SK-N-SH (cell line): Measurements from ENCODE around the gene STIM1.
A peak's percentile ranks its signal among the peaks of the same experiment; 100 is the strongest.

Experiments
- CTCF ChIP-seq: fragments of 200-600 bp; sonication (generic); IDR thresholded peaks from 2 replicates; pipeline ENCODE4 v1.6.1; 2017; ENCODE audit warnings: antibody characterized with exemption, mild to moderate bottlenecking, moderate library complexity
- EP300 ChIP-seq, 2 experiments: IDR thresholded peaks; 2 replicates each; pipeline versions ENCODE4 v1.4.0 to v1.6.1; 2012; ENCODE audit warnings: borderline replicate concordance in 1 of 2, low read depth in 1 of 2, low read length in 1 of 2
- FOXM1 ChIP-seq: IDR thresholded peaks from 2 replicates; pipeline ENCODE4 v1.4.0; 2012; ENCODE audit warnings: low read depth, mild to moderate bottlenecking
- NFIC ChIP-seq: IDR thresholded peaks from 2 replicates; pipeline ENCODE4 v1.4.0; 2012; ENCODE audit warnings: borderline replicate concordance
- POLR2AphosphoS5 ChIP-seq: IDR thresholded peaks from 2 replicates; pipeline ENCODE4 v1.6.1; 2012; ENCODE audit warnings: low read depth, low read length
- RAD21 ChIP-seq: IDR thresholded peaks from 2 replicates; pipeline ENCODE4 v1.6.1; 2012; ENCODE audit warnings: mild to moderate bottlenecking, low read length
- SIN3A ChIP-seq: IDR thresholded peaks from 2 replicates; pipeline ENCODE4 v1.6.1; 2012; ENCODE audit warnings: low read depth, mild to moderate bottlenecking, low read length, moderate library complexity, borderline replicate concordance
- TAF1 ChIP-seq: IDR thresholded peaks from 2 replicates; pipeline ENCODE4 v1.6.1; 2012; ENCODE audit warnings: low read depth, mild to moderate bottlenecking, low read length, moderate library complexity, borderline replicate concordance
- TCF12 ChIP-seq: IDR thresholded peaks from 2 replicates; pipeline ENCODE4 v1.4.0; 2012
- YY1 ChIP-seq: IDR thresholded peaks from 2 replicates; pipeline ENCODE4 v1.4.0; 2012; ENCODE audit warnings: low read depth, mild to moderate bottlenecking
- TF ChIP-seq, protein P1 (sequence below): fragments of 150-350 bp; IDR thresholded peaks from 2 replicates; pipeline ENCODE4 v1.6.1; 2017; ENCODE audit warnings: antibody characterized with exemption, low read length, low read depth, borderline replicate concordance

- peak; percentile 80 for TF ChIP-seq CTCF
- TF ChIP-seq POLR2AphosphoS5, result peak; percentile 55; the same call in 1 of the 2 replicates
- TF ChIP-seq SIN3A, result peak; percentile 69; the same call in 1 of the 2 replicates
- TF ChIP-seq YY1, result no peak
- no peak for TF ChIP-seq TCF12
- TF ChIP-seq NFIC, result no peak
- TF ChIP-seq FOXM1, result no peak
- TF ChIP-seq RAD21, result peak; percentile 50
- TF ChIP-seq EP300 (IDR thresholded peaks at IDR 0.05; ENCODE audit: borderline replicate concordance in 1 of 2, low read depth in 1 of 2, low read length in 1 of 2), result no peak
- TF ChIP-seq, protein P1, sequence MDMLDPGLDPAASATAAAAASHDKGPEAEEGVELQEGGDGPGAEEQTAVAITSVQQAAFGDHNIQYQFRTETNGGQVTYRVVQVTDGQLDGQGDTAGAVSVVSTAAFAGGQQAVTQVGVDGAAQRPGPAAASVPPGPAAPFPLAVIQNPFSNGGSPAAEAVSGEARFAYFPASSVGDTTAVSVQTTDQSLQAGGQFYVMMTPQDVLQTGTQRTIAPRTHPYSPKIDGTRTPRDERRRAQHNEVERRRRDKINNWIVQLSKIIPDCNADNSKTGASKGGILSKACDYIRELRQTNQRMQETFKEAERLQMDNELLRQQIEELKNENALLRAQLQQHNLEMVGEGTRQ, result no peak
- no peak for TF ChIP-seq TAF1
These were observed 13.8 kb upstream of the STIM1 start for GRCh38 chr11:3841426-3842350.
